Measurements from ENCODE around the gene PDRG1.

- TF ChIP-seq, protein P1, sequence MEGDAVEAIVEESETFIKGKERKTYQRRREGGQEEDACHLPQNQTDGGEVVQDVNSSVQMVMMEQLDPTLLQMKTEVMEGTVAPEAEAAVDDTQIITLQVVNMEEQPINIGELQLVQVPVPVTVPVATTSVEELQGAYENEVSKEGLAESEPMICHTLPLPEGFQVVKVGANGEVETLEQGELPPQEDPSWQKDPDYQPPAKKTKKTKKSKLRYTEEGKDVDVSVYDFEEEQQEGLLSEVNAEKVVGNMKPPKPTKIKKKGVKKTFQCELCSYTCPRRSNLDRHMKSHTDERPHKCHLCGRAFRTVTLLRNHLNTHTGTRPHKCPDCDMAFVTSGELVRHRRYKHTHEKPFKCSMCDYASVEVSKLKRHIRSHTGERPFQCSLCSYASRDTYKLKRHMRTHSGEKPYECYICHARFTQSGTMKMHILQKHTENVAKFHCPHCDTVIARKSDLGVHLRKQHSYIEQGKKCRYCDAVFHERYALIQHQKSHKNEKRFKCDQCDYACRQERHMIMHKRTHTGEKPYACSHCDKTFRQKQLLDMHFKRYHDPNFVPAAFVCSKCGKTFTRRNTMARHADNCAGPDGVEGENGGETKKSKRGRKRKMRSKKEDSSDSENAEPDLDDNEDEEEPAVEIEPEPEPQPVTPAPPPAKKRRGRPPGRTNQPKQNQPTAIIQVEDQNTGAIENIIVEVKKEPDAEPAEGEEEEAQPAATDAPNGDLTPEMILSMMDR (IDR thresholded peaks at IDR 0.05; ENCODE audit: borderline replicate concordance, extremely low read depth, low read length, poor library complexity, severe bottlenecking) = no peak
- no peak for TF ChIP-seq EZH2 (IDR thresholded peaks at IDR 0.05; ENCODE audit: borderline replicate concordance, low read depth, low read length, severe bottlenecking)
Measured at GRCh38 chr20:31915491-31916280, 36.2 kb downstream of the PDRG1 start.
